K562 (cell line): ENCODE results near the gene INO80. TPM values are rescaled to one million over a fixed set of nuclear protein-coding genes. Genes with fewer than 3 reads are reported as not detected.

ENCODE experiments used
- ATAC-seq: fragments of 200-7000 bp; cut with Tn5 transposase; 3 replicates; pipeline ENCODE4 v1.9.1; 2020; ENCODE audit warnings: moderate library complexity
- BruUV-seq: library from RNA; stranded (reverse); fragments of 400-500 nt; replicated peaks from 2 replicates; lab custom pipeline; 2021; lab: Mats Ljungman, UMichigan
- CTCF ChIA-PET: fragments of 300-600 bp; formaldehyde crosslinking; extraction: SDS; loops from one replicate; lab custom pipeline; 2021; ENCODE audit warnings: low intra/inter-chr PET ratio; lab: Yijun Ruan, JAX
- POLR2A ChIA-PET: fragments of 300-600, 350-650 bp; sonication (Branson Sonifier 250); formaldehyde crosslinking; extraction: SDS; loops from one replicate; lab custom pipeline; 2021; ENCODE audit warnings: antibody characterized with exemption, inconsistent platforms; lab: Yijun Ruan, JAX
- DNase-seq, 4 experiments: peaks; one replicate each; pipeline versions ENCODE4 v3.0.0 to v3.0.0-alpha.2; 2011 to 2018; ENCODE audit warnings: low spot score in 3 of 4, mixed read lengths in 3 of 4; ENCODE audit errors: extremely low read depth in 1 of 4
- FAIRE-seq: peaks from 2 replicates; lab custom pipeline; 2011; peaks lifted over from hg19 to GRCh38; lab: Jason Lieb, UNC
- H2AFZ ChIP-seq: 2 replicates; pipeline ENCODE4 v1.6.0; 2011; ENCODE audit warnings: low read depth, low read length, control low read depth, inconsistent platforms
- H3K27ac ChIP-seq: fragments of 200-600 bp; 3 replicates; pipeline ENCODE4 v1.8.0; 2011; ENCODE audit warnings: low read depth, mild to moderate bottlenecking, control low read depth, inconsistent platforms, low read length, moderate library complexity, mixed read lengths; ENCODE audit errors: extremely low read depth
- H3K27me3 ChIP-seq, 2 experiments: fragments of 300-600 bp in 1 of 2; 2 replicates in 1 of 2; 3 replicates in 1 of 2; pipeline versions ENCODE4 v1.6.0 to v1.8.0; 2011; ENCODE audit warnings: inconsistent platforms in 2 of 2, low read length in 2 of 2, mild to moderate bottlenecking in 1 of 2, mixed read lengths in 1 of 2, moderate library complexity in 1 of 2; ENCODE audit not compliant: control insufficient read depth in 2 of 2, insufficient read depth in 2 of 2
- H3K36me3 ChIP-seq: fragments of 300-600 bp; 3 replicates; pipeline ENCODE4 v1.8.0; 2011; ENCODE audit warnings: mild to moderate bottlenecking, low read length, inconsistent platforms; ENCODE audit not compliant: control insufficient read depth, insufficient read depth
- H3K4me1 ChIP-seq, 2 experiments: fragments of 200-600 bp in 1 of 2; replicated peaks in 1 of 2; 2 replicates in 1 of 2; 3 replicates in 1 of 2; pipeline versions ENCODE4 v1.5.1 to v1.8.0; 2011; ENCODE audit warnings: inconsistent platforms in 2 of 2, low read length in 2 of 2, mild to moderate bottlenecking in 1 of 2, mixed read lengths in 1 of 2, moderate library complexity in 1 of 2; ENCODE audit not compliant: control insufficient read depth in 2 of 2, insufficient read depth in 2 of 2
- H3K4me2 ChIP-seq: 2 replicates; pipeline ENCODE4 v1.6.1; 2011; ENCODE audit warnings: low read length, control low read depth, inconsistent platforms, mixed read lengths; ENCODE audit not compliant: insufficient read depth
- H3K4me3 ChIP-seq: fragments of 200-600 bp; sonication (generic), shearing (Covaris generic); 2 replicates; pipeline ENCODE4 v1.5.1; 2016; ENCODE audit warnings: control low read depth, inconsistent platforms
- H3K79me2 ChIP-seq: fragments of 200-600 bp; 3 replicates; pipeline ENCODE4 v1.8.0; 2011; ENCODE audit warnings: low read length, inconsistent platforms; ENCODE audit not compliant: control insufficient read depth, insufficient read depth
- H3K9ac ChIP-seq, 2 experiments: 2 replicates each; pipeline versions ENCODE4 v1.6.0 to v1.6.1; 2011; ENCODE audit warnings: low read depth in 2 of 2, low read length in 2 of 2, control low read depth in 1 of 2, inconsistent platforms in 1 of 2, mild to moderate bottlenecking in 1 of 2, mixed read lengths in 1 of 2; ENCODE audit not compliant: insufficient read depth in 1 of 2
- H3K9me1 ChIP-seq: one replicate; pipeline ENCODE4 v1.6.0; 2011; ENCODE audit warnings: inconsistent platforms, mild to moderate bottlenecking, low read length, moderate library complexity; ENCODE audit not compliant: control insufficient read depth, insufficient read depth
- H3K9me3 ChIP-seq: replicated peaks from 2 replicates; pipeline ENCODE4 v1.5.1; 2011; ENCODE audit warnings: low read depth, low read length, inconsistent platforms; ENCODE audit not compliant: control insufficient read depth, insufficient read depth
- H4K20me1 ChIP-seq: replicated peaks from 2 replicates; pipeline ENCODE4 v1.6.1; 2011; ENCODE audit warnings: low read length, inconsistent platforms, mixed read lengths; ENCODE audit not compliant: control insufficient read depth, insufficient read depth
- CSDE1 ChIP-seq, 2 experiments: fragments of 450-650 bp; IDR thresholded peaks; 2 replicates each; pipeline ENCODE4 v1.6.1; 2016; ENCODE audit warnings: mild to moderate bottlenecking in 1 of 2
- FOSL1 ChIP-seq: fragments of 200-800 bp; sonication (Bioruptor generic); conservative IDR thresholded peaks from 2 replicates; pipeline ENCODE4 v1.6.1; 2016; ENCODE audit warnings: missing genetic modification characterization, missing compliant biosample characterization
- GTF2A2 ChIP-seq: IDR thresholded peaks from 2 replicates; pipeline ENCODE4 v1.6.1; 2016; ENCODE audit warnings: mild to moderate bottlenecking, missing genetic modification characterization, missing compliant biosample characterization
- KLF13 ChIP-seq: fragments of 450-650 bp; IDR thresholded peaks from 2 replicates; pipeline ENCODE4 v1.6.1; 2016; ENCODE audit warnings: missing genetic modification characterization, low read depth, mild to moderate bottlenecking, missing compliant biosample characterization, moderate library complexity, borderline replicate concordance
- MTA1 ChIP-seq: fragments of 450-650 bp; IDR thresholded peaks from 2 replicates; pipeline ENCODE4 v1.6.1; 2017; ENCODE audit warnings: borderline replicate concordance
- SMARCC2 ChIP-seq: fragments of 450-650 bp; IDR thresholded peaks from 2 replicates; pipeline ENCODE4 v1.6.1; 2017; ENCODE audit warnings: antibody characterized with exemption, moderate library complexity, mild to moderate bottlenecking, low read depth
- TGIF2 ChIP-seq: sonication (generic); formaldehyde crosslinking; IDR thresholded peaks from 2 replicates; pipeline ENCODE4 v1.8.1; 2022; ENCODE audit warnings: mild to moderate bottlenecking, missing genetic modification reagents, moderate library complexity
- ZNF124 ChIP-seq: sonication (generic); formaldehyde crosslinking; IDR thresholded peaks from 2 replicates; pipeline ENCODE4 v1.8.1; 2022; ENCODE audit warnings: missing genetic modification reagents
- ZNF146 ChIP-seq: IDR thresholded peaks from one replicate; pipeline ENCODE4 v1.6.1; 2018; ENCODE audit warnings: missing compliant biosample characterization; ENCODE audit not compliant: unreplicated experiment
- ZNF253 ChIP-seq: fragments of 250-450 bp; sonication (Bioruptor Pico); conservative IDR thresholded peaks from 2 replicates; pipeline ENCODE4 v1.6.1; 2021; ENCODE audit warnings: mild to moderate bottlenecking
- WGBS: fragments of 100-300 bp; shearing (Covaris generic); methylation state at CpG from one replicate; pipeline ENCODE4 v1.1.6; 2016; ENCODE audit warnings: low coverage, mixed read lengths; ENCODE audit not compliant: insufficient coverage; ENCODE audit errors: missing lambda C conversion rate; 5-methylcytosine and 5-hydroxymethylcytosine counted together
- in situ Hi-C: fragments of 300-500 bp; cut with MboI; formaldehyde crosslinking; loops from 4 replicates; pipeline ENCODE4 v1.15.0; 2018; ENCODE audit warnings: inconsistent platforms, mixed read lengths
- intact Hi-C: fragments of 100-400 bp; cut with micrococcal nuclease; formaldehyde crosslinking; loops from 2 replicates; pipeline ENCODE4 v1.14.2; 2022
- polyA plus RNA-seq, 8 experiments: library from polyadenylated mRNA; depleted of rRNA in 4 of 8; stranded (reverse) in 5 of 8; unstranded in 3 of 8; fragments of >200 nt; fragmentation: Nextera tagmentation in 2 of 8; fragmentation: Illumina TruSeq in 1 of 8; extraction: Ambion mirVana in 2 of 8; extraction: Trizol in 1 of 8; gene quantifications; 2 replicates each; pipeline versions ENCODE4 v1.2.1 to v1.2.3, GENCODE V29; 2011 to 2014; ENCODE audit warnings: inconsistent platforms in 1 of 8, missing spikeins in 1 of 8
- total RNA-seq, 7 experiments: library from RNA; depleted of rRNA in 6 of 7; stranded (reverse); fragments of >200 nt in 6 of 7; fragmentation: Illumina TruSeq in 2 of 7; extraction: Trizol in 2 of 7; gene quantifications; 2 replicates each; pipeline versions ENCODE4 v1.2.1 to v1.2.3, GENCODE V29; 2011 to 2021; ENCODE audit warnings: low replicate concordance in 1 of 7
- TF ChIP-seq, protein P1 (sequence below): sonication (generic); formaldehyde crosslinking; IDR thresholded peaks from 2 replicates; pipeline ENCODE4 v1.4.0; 2020; ENCODE audit warnings: mild to moderate bottlenecking, missing genetic modification reagents
- TF ChIP-seq, protein P2 (sequence below): fragments of 250-450 bp; sonication (Bioruptor Pico); IDR thresholded peaks from 2 replicates; pipeline ENCODE4 v1.5.0; 2022; ENCODE audit warnings: mild to moderate bottlenecking

Gene INO80
- total and polyA plus RNA-seq, 9 of the 15 experiments (the other 6 are each of a cell fraction or from before 2014, with no cell fraction given), result 1.1 to 25.7 (median 19.9) TPM

DNA sequence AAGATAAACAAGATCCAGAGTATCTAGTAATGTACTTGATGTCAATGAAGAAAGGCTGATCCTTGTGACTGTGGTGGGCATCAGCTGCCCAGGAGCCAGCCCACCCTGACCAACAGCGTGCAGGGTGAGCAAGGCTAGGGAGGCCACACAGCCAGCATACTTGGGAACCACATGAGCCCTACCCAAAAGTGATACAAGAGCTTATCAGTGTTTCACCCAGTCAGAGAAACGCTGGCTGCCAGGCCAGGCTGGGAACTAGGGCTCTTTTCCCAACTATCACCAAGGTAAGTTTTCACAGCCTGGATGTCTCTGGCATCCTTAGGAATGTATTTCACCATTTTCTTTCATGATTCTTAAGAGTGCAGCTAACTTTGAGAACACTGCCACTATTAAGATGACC, 137.9 kb downstream of the INO80 start:
- H3K27ac ChIP-seq, result no peak overlapping the region
- H3K4me1 ChIP-seq, result no peaks in the 10 kb centered on the region
- H3K27me3 ChIP-seq, result no peaks in the 10 kb centered on the region
- in situ Hi-C loops (no loop called here), intact Hi-C loops (no loop called here)
- H3K9me3 ChIP-seq, result no peaks in the 10 kb centered on the region
- H3K36me3 ChIP-seq, result peaks cover 69% of the 10 kb centered on the region; the same call in 2 of the 3 replicates
- no peak overlapping the region for H3K4me2 ChIP-seq
- H4K20me1 ChIP-seq, result peaks cover 6% of the 10 kb centered on the region; the same call in 1 of the 2 replicates
- no peak overlapping the region for H3K4me3 ChIP-seq
- no peaks in the 10 kb centered on the region for H3K9me1 ChIP-seq
- no peak for ATAC-seq
- TF ChIP-seq FOSL1 (tag) (no peak), TGIF2 (no peak), SMARCC2 (no peak), MTA1 (no peak), KLF13 (tag) (no peak), ZNF146 (CRISPR knock-in tag) (no peak), ZNF253 (CRISPR knock-in tag) (no peak), GTF2A2 (no peak), CSDE1 (IDR thresholded peaks at IDR 0.05) (no peak), ZNF124 (CRISPR knock-in tag) (no peak)
- TF ChIP-seq, protein P1, sequence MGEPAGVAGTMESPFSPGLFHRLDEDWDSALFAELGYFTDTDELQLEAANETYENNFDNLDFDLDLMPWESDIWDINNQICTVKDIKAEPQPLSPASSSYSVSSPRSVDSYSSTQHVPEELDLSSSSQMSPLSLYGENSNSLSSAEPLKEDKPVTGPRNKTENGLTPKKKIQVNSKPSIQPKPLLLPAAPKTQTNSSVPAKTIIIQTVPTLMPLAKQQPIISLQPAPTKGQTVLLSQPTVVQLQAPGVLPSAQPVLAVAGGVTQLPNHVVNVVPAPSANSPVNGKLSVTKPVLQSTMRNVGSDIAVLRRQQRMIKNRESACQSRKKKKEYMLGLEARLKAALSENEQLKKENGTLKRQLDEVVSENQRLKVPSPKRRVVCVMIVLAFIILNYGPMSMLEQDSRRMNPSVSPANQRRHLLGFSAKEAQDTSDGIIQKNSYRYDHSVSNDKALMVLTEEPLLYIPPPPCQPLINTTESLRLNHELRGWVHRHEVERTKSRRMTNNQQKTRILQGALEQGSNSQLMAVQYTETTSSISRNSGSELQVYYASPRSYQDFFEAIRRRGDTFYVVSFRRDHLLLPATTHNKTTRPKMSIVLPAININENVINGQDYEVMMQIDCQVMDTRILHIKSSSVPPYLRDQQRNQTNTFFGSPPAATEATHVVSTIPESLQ (CRISPR knock-in tag), result no peak
- TF ChIP-seq, protein P2, sequence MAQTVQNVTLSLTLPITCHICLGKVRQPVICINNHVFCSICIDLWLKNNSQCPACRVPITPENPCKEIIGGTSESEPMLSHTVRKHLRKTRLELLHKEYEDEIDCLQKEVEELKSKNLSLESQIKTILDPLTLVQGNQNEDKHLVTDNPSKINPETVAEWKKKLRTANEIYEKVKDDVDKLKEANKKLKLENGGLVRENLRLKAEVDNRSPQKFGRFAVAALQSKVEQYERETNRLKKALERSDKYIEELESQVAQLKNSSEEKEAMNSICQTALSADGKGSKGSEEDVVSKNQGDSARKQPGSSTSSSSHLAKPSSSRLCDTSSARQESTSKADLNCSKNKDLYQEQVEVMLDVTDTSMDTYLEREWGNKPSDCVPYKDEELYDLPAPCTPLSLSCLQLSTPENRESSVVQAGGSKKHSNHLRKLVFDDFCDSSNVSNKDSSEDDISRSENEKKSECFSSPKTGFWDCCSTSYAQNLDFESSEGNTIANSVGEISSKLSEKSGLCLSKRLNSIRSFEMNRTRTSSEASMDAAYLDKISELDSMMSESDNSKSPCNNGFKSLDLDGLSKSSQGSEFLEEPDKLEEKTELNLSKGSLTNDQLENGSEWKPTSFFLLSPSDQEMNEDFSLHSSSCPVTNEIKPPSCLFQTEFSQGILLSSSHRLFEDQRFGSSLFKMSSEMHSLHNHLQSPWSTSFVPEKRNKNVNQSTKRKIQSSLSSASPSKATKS, result no peak
- no peak overlapping the region for H3K9ac ChIP-seq
- no peak for FAIRE-seq
- no peaks in the 10 kb centered on the region for H3K79me2 ChIP-seq
- ChIA-PET CTCF (no interaction called here), POLR2A (interaction anchor here (0.5 to 0.6 kb wide), 2 partner anchors 15 to 105 kb away, joined by 3 read pairs; no protein-coding TSS in a partner anchor)
- H2AFZ ChIP-seq, result no peak overlapping the region
- no peak for DNase-seq
- 62% methylated on average over 2 of the region's 2 CpGs for WGBS
- BruUV-seq, result no TSS peak
